HS-27A (cell line): ENCODE measurements around the gene LRRC71.

Experiments
- DNase-seq: peaks from one replicate; pipeline ENCODE4 v3.0.0-alpha.2; 2012; ENCODE audit warnings: low read depth, missing footprints

The LRRC71 gene

DNA sequence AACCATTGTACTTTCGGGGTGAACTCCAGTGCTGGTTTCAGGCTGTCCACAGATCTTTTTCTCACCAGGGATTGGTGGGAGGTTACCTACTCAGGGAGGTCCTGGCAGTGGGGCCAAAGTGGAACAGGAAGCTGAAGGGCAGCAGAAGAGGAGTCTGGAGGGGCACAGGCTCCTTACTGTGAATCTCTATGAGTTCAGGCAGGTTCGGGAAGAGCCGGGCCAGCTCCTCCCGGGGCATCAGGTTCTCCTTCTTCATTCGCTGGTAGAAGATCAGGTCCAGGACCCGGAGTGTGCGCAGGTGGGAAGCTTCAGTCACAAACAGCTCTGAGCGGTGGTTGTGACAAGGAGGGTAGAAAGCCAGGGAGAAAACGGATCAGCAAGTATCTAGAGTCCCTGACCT lies 26.7 kb downstream of the LRRC71 start:
- no peak for DNase-seq

DNA sequence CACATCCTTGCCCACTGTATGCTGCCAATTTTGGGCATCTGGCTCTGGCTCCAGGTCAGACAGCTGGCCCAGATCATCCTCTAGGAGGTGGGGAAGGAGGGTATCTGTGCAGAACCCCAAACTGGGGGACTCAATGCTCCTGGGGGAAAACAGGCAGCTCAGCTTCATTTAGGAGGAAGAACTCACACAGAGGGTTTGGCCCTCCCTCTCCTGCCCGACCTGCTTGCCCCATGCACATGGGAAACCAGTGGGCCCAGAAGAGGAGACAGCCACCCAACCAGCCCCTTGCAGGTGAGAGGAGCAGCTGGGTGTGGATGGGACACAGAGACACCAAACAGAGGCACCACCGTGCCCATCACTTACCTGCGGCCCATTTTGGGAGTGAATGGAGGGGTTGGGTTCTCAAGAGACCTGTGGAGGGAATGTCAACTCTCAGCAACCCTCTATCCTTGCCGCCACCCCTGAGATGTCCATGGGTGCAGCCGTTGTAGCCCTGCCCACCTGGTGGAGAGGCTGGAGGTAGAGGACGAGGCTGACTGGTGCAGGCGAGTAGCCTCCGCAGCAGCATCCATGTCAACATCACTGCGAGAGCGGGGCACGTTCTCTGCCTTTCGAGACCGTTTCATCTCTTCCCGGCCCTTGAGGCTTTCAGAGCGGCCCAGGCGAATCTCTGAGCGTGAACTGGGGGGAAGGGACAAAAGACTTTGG lies 27.5 kb downstream of the LRRC71 start:
- no peak for DNase-seq

DNA sequence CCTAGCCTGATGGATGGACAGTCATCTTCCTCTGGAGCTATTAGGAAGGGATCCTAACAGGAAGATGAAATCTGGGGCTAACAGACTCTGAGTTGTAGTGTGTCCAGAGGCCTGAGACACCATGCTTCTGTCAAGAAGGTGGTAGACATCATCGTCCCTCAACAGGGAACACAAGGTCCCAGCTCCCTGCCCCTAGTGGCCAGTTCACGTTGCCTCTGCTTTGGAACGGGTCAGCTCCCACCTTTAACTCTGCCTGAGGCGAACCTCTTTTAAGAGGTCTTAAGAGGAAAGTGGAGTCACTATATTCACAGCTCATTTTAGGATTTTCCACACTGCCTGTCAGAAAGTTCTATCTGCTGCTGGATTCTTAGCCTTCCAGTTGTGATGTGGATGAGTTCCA lies 28.3 kb downstream of the LRRC71 start:
- no peak for DNase-seq

DNA sequence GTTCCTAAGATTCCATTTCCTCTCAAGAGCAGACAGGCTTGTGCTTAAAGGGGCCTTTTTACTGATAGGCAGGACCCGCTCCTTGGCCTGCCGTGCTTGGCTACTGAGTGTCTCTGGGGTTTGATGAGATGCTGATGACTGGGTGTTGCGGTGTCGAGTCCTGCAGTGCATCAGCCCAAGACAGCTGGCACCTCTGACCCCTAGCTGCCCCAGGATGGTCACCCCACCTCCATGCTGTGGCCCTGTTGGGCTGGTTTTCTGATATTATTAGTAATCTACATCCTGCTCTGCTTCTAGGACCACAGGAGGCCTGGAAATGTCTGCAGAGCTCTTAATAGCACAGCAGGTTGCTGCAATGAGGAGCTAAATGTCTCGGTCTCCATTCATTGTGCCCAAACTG lies 28.7 kb downstream of the LRRC71 start:
- DNase-seq, result no peak

DNA sequence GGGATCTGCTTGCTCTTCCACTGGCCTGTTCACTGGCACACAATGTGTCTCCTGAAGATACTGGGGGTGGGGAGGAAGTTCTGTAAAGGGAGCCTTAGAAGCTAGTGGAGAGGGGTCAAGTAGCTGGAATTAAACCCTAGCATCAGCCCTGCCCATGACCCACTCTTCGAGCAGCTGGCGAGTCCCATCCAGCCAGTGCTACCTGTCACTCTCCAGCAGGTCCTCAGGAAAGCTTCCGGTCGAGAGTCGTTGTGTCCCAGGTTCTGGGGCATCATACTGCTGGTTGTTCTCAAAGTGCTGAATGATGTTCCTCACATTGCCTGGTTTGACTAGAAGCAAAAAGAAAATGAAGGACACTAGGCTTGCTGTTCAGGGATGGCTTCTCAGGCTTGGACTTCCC lies 30.9 kb downstream of the LRRC71 start:
- DNase-seq, result no peak

DNA sequence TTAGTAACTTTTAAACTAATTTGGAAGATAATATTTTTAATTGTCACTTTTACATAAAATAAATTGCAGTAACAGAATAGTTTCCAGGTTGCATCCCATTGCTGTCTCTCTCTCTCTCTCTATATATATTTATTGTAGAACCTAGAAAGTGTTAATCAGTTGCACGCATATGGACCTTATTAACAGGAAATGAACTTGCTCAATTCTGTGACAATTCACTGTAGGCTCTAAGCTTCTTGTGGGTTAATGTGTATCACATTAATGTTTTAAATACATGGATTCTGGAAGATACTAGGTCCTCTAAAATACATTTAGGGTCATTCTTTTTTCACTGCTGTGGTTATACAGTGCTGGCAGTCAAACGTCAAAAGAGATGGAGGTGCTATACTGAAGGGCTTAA lies 33.1 kb downstream of the LRRC71 start:
- no peak for DNase-seq

DNA sequence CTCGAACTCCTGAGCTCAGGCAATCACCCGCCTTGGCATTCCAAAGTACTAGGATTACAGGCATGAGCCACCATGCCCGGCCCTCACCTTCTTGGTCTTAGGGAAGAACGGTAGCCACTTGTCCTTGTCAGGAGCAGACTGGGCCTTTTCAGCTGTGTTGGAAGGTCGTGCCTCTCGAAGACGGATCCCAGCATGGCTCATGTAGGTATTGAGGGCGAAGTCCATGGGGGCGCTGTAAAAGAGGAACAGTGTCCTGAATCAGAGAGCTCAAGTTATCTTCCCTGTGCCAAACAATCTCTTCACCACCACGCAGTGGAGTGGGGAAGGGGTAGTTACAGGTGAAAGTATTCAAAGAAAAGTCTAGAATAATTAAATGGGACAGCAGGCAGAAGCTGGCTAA lies 35.9 kb downstream of the LRRC71 start:
- DNase-seq, result no peak

DNA sequence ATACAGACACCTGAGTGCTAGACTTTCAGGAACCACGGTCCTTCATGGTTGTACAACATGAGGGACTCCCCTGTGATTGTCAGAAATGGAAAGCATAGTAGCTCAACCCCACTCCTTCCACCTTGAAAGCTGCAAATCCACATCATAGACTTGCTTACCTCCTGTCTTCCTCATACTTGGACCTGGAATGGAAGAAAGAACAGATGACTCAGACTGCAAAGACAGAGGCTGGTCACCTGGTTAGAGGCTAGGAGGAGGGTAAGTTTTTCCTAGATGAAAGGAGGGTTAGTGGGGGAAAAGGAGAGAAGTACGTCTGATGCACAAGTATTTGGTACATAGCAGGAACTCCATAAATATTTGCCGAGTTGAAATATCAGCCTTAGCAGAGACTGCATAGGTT lies 37.2 kb downstream of the LRRC71 start:
- no peak for DNase-seq

DNA sequence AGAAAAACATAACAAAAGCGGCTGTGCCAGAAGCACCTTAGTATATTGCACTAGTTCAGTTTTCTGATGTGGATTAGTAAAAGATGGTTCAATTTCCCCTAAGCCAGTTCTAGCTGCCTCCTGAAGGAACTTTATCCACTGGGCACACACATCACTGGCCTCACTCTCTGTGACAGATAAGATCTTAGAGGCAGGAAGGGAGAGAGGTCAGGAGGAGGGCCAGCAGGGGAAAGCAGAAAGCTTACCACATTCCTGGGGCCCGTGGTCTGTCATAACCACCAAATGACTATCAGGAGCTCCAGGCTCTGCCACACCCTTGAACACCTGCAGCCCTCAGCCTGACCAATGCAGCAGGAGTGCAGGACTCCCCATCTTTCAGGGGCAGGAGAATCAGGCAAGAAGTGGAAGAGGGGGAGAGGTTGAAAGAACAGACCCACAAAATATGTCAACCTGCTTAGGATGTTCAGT lies 37.8 kb downstream of the LRRC71 start:
- no peak for DNase-seq

DNA sequence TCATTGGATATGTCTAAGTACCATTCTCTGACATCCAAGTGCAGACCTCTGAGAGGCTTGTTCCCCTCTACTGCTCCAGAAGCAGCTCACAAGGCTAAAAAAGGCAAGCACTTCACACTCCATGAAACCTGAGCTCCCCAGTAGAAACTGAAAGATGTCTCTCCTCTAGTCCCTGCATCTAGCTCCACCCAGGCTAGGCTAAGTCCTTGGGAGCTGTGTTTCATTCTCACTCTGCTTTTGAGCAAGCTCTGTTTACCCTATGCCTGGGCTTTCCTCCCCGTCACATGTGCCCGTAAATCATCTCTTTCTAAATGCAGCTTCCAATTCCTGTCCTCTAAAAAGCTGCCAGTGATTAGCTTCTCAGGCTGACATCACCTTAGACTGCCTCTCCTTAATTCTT lies 39.0 kb downstream of the LRRC71 start:
- no peak for DNase-seq

DNA sequence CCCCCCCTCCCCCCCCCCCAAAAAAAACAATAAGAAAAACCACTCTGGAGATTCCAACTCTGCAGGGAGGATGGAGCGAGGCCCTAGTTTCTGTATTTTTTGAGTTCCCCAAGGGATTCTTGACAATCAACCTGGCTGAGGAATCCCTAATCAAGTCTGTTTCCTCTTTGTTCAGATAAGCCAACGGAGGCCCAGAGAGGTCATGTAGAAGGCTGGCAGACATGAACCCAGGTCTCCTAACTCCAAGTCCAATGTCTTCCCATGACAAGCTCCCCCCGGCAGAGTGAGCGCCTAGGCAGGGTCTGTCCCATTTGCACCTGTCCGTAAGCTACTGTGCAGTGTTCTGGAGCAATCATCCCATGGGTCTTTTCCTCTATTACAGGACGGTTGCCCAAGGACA lies 39.5 kb downstream of the LRRC71 start:
- no peak for DNase-seq

DNA sequence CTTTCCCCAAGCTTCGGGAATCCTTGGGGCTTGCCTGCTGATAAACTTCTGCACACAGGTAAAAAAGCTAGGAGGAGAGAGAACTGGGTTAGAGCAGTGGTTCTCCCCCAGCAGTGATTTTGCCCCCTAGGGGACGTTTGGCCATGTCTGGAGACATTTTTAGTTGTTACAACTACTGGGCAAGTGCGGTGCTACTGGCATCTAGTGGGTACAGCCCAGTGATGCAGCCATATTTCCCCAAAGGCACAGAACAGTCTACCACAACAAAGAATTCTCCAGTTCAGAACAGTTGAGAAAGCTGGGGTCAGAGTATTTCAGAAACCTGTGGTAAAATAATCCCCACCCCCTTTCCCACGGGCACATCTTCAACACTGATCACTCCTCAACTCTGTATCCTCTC lies 41.3 kb downstream of the LRRC71 start:
- no peak for DNase-seq

DNA sequence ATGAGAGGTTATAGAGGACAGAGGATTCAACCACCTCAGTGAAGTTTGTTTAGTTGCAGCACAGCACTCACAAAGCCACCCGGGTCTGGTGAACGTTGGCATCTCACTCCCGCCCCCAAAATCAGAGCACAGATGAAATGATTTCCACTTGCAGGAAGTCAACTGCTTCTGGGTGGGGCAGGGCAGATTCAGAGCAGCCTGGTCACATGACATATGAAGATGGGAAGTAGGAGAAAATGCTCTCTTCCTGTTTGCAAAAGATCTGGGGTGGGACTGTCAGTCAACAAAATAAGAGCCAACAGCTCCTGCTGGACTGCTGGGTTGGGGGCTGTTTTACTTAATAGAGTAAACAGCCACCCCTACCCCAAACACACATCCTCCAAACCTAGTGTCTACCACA lies 43.2 kb downstream of the LRRC71 start:
- DNase-seq, result no peak

DNA sequence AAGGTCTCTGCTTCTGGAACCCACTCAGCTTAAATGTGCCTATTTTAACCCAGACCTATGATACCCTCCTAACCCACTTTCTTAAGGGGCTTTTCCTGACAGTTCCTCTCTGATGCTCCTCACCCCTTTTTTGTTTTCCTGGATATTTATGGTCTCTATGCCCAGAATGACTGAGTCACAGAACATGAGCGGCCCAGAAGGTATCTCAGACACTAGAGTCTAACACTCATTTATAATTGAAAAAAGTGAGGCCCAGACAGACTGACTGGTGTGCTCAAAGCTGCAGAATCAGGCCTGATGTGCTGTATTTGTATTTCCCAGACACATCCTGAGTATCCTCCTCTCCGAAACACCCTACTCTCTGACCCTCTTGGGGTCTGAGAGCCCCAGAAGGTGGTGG lies 44.0 kb downstream of the LRRC71 start:
- DNase-seq, result no peak

DNA sequence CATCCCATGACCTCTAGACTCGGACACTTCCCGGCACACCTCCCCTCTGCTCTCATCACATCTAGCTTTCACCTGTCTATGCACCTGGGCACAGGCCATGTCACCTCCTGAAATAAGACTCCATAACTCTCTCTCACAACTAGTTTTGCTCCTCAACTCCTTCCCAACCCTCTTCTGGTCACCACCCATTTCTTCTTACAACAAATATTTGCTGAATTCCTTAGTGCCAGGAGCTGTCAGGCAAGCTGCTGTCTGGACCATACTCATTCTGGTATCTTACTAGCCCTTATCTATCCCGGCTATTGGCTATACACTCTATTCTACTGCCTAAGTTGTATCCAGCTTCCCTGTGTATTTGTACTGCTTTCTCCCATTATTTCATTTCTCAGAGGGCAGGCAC lies 49.1 kb downstream of the LRRC71 start:
- DNase-seq, result no peak

DNA sequence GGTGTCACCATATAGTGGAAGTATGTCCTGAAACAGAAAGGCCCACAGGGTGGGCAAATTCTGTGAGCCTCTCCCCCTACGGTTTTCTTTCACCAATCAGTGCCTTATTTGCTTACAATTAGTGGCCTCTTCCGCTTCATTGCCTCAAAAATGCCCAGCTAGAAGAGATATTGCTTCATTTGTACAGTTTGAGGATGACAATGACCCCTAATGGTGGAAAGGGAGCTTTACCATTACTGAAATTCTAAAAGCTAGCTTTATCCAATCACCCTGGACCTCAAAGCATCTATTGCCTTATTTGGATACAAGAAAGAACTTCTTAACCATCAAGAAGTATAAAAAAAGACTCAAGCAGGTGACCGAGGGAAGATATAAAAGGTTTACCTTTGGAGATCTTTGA lies 49.6 kb downstream of the LRRC71 start:
- DNase-seq, result no peak

DNA sequence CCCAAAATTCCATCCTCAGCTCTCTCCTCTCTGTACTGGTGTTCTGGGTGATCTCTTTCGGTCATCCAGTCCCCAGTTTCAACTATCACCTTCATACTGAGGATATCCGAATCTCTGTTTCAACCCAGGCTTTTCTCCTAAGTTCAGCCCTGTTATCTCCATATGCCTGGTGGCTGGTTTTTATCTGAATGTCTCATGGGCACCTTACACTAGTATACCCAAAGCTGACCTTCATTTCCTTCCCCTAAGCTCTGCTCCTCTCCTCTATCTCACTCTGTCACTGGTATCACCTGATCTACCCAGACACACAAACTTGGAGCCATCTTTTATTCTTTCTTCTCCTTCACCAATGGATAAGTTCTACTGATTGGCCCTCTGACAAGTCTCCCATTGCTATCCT lies 53.0 kb downstream of the LRRC71 start:
- DNase-seq, result no peak

DNA sequence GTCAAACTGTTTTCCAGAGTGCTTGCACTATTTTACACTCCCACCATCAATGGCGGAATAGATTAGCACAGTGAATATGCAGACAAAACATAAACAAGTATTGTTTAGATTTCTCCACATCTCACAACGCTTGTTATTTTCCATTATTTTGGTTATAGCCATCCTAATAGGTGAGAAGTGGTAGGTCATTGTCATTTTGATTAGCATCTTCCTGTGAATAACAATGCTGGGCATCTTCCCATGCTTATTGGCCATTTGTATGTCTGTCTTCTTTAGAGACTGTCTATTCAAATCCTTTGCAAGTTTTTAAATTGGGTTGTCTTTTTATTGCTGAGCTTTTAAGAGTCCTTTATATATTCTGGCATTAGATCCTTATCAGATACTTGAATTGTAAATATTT lies 54.7 kb downstream of the LRRC71 start:
- DNase-seq, result no peak

DNA sequence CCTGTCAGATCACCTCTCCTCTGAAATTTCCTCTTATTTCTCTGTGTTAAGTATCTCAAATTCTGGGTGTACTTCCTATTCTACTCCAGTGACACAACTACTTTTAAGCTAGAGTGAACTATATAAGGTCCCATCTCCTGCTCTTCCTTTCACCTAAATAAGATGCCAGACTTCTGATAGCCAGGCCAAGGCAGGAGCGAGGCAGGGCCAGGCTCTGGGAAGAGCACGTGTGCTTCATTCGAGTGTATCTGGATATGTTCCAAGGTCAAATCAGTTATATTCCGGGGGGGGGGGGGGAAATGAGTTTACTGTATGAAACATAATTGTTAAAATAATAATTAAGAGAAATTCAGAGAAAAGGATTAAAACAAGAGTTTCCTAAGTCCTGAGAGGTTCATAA lies 60.1 kb downstream of the LRRC71 start:
- DNase-seq, result no peak
